ENCODE measurements around the gene GPHN.
A peak's percentile ranks its signal among the peaks of the same experiment; 100 is the strongest.
"Not testable (repeated sequence)": the region's sequence is repeated elsewhere in the genome, so short reads cannot be mapped to it uniquely, and the experiment has no call there.

Gene GPHN

GRCh38 chr14:66507722-66508546, at the start of gene GPHN:
Gene GPHN (plus strand): TSS chr14:66508147.
- peak; percentile 77 for DNase-seq

DNA sequence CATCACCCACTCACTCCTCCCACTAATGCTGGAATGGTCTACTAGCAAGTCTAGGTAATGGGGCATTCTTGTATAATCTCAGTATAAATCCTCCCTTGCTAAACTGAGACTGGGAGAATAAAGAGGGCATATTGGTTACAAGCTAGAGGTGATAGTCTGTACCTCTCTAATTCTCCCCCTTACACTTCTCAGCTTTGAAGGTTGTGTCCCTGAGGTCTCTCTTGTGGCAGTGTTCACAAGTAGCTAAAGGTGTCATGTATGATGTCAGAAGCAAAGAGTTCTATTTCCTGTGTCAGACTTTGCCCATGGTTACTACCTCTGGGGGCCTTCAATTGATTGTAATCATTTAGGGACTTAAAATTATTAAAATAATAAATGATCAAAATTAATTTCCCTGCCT, 48.3 kb upstream of the GPHN start:
- no peak for DNase-seq

DNA sequence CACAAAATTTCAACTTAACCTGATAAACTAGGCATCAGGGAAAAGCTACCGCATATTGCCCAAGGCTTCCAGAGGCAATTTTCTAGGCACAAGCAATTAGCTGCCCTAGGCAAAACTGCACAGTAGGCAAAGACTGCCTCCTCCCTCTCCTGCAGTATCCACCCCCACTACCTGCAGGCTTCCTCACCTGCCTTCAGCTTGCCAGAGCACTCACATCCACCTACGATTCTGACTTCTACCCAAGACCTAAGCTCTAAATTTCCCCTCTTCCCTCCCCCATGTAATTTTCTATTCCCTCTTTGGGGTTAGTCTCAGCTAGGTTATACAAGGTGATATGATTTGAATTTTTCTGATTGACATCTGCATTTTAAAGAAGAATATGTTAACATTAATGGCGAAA, 43.7 kb upstream of the GPHN start:
- no peak for DNase-seq

- DNase-seq: no peak
These were observed 39.1 kb upstream of the GPHN start for GRCh38 chr14:66468778-66469367.

- no peak for DNase-seq
These were observed 36.4 kb upstream of the GPHN start for GRCh38 chr14:66471584-66471983.

- no peak for DNase-seq
These were observed 35.7 kb upstream of the GPHN start for GRCh38 chr14:66472251-66472650.

- DNase-seq: no peak
These were observed 34.7 kb upstream of the GPHN start for GRCh38 chr14:66473223-66473622.

- DNase-seq: no peak
These were observed 31.0 kb upstream of the GPHN start for GRCh38 chr14:66476964-66477363.

- DNase-seq: no peak
These were observed 30.4 kb upstream of the GPHN start for GRCh38 chr14:66477567-66477966.

- DNase-seq: no peak
These were observed 25.1 kb upstream of the GPHN start for GRCh38 chr14:66482873-66483272.

- DNase-seq: no peak
These were observed 24.6 kb upstream of the GPHN start for GRCh38 chr14:66483322-66483721.

DNA sequence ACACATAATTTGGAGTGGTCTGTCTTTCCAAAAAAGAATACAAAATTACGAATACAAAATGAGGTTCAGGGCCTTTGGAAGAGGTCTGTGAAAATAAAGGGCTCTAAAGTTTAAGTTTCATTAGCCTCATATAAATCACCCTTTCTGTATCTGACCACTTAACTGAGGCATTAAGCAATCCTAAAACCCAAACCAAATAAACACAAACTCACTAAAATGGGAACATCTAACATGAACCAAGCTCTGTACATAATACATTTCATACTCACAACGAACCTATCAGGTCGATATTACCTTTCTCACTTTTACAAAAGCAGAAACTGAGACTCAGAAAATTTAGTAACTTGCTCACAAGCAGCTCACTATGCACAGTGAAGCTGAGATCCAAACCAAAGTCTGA, 22.9 kb upstream of the GPHN start:
- no peak for DNase-seq

- DNase-seq: no peak
These were observed 22.0 kb upstream of the GPHN start, which contains the start of gene CCDC196 for GRCh38 chr14:66485910-66486421. Gene CCDC196 (plus strand): TSS chr14:66486371. CDS start chr14:66486503, 132 bp downstream.

DNA sequence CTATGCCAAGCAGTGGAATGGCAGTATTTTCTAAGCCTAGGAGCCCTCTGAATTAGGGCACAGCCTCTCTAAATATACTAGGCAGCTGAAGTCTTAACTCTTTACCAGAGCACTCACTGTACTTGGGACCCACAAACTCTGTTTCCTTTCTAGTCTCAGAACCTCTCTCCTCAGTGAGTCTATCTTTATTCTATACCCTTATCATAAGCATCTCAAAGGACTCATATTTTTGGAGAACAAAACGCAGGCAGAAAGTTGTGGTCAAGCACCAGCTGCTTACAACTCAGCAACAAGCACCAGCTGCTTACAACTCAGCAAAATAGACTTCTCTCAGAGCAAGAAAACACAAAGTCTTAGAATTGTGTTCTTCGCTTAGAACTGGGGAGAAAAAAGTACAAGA, 20.8 kb upstream of the GPHN start:
- no peak for DNase-seq

- no peak for DNase-seq
These were observed 17.5 kb upstream of the GPHN start for GRCh38 chr14:66490143-66491111.

- DNase-seq: no peak
These were observed 14.2 kb upstream of the GPHN start for GRCh38 chr14:66493750-66494149.

DNA sequence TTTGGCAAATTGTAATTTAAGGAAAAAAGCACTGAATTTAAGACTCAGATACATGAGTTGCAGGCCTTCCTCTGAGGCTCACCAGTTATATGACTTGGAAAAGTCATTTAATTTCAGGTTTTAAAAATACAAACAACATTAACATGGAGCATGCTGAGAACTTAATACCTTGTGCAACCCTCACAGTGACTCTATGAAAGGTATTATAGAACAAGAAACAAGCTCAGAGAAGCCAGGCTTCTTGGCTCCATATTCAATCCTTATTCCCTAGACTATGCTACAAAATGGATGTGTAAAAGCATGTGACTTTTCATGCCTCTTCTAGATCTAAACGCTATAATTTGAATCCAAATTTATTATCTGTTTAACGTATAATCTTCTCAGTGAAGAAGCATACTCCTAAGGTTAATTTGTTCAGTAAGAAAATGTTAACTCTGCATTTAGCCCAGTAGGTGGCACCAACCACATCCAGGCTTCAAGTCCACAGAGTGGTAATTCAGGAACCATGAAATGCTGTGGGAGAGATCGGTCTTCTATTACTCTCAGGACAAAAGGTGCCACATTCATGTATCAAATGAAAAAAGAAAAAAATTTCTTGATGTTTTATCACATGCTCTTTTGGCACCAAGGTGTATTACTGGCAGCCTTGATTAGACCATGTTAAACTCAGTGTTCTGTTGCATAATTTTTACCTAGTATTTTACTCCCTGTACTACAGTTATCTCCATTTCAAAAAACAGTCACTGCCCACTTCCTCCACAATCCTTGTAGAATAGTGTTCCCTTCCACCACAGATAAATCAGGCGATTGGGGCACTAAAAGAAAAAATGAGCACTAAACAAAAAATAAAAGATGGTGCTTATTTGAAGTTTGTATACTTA, 12.5 kb upstream of the GPHN start:
- DNase-seq: no peak

DNA sequence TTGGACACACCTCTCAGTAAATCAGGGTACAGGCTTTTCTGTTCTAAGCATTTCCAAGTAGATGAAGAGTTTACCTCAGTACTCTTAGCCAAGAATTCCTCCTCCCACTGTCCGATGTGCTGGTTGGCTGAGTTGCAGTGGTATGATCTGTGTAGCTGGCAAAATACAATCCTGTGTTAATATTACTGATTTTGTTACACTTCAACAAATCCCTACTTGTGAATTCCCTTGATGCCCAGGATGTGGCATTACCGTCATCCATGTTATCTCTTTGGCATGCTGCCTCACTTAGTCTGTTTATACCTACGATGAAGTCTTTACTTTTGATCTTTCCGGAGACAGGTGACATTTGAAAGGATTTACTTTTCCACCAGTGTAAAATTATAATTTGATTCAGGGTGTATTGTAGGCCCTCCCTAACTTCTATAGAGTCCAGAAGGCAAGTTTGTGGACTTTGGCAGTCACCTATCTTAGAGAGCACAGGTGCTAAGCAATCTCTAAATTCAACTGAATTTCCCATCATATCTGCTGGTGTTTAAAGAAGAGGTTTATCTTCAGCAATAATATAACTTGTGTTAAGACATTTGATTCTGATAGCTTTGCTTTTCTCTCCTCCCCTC, 11.6 kb upstream of the GPHN start:
- DNase-seq: no peak

- DNase-seq: no peak
These were observed 11.0 kb upstream of the GPHN start for GRCh38 chr14:66496911-66497310.

GRCh38 chr14:66498311-66498710, 9.6 kb upstream of the GPHN start:
- DNase-seq: no peak

DNA sequence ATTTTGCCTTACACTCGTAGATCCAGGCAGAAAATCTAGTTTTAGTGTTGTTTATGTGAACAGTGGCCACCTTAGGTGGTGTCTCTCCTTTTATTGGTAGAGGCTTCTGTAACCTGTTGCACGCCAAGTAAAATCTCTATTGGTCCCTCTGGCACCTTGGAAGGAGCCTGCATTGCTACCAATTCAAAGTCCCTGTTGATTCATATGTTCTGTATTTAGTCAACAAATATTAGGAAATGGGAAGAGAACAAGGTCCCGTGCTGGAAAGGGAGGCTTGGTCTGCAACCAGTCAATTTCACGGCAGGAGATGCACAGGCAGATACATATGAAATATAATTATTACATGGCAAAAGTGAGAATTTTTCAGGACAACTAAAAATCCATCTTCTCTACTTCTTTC, 6.4 kb upstream of the GPHN start:
- DNase-seq: no peak

GRCh38 chr14:66502836-66503235, 5.1 kb upstream of the GPHN start:
- DNase-seq: not testable (repeated sequence)
